Calu3 (cell line): ENCODE measurements around the gene RIMKLA. TPM values are rescaled to one million over a fixed set of nuclear protein-coding genes. Genes with fewer than 3 reads are reported as not detected.

ENCODE experiments used
- BruUV-seq: library from RNA; stranded (reverse); fragments of 400-500 nt; replicated peaks from 2 replicates; lab custom pipeline; 2021; lab: Mats Ljungman, UMichigan
- CTCF ChIA-PET: fragments of 300-600 bp; sonication (Branson Sonifier 250); formaldehyde crosslinking; loops from one replicate; lab custom pipeline; 2022; ENCODE audit warnings: antibody characterized with exemption; lab: Charles Lee
- DNase-seq: peaks from one replicate; pipeline ENCODE4 v3.0.0; 2022
- H3K27ac Mint-ChIP-seq: one replicate; pipeline ENCODE4 v1.8.0; 2022; ENCODE audit warnings: mixed read lengths; ENCODE audit not compliant: unreplicated experiment
- H3K27me3 Mint-ChIP-seq: one replicate; pipeline ENCODE4 v1.8.0; 2022; ENCODE audit warnings: mixed read lengths; ENCODE audit not compliant: unreplicated experiment
- H3K36me3 Mint-ChIP-seq: one replicate; pipeline ENCODE4 v1.8.0; 2022; ENCODE audit warnings: mild to moderate bottlenecking, moderate library complexity, mixed read lengths; ENCODE audit not compliant: insufficient read depth, unreplicated experiment
- H3K4me1 Mint-ChIP-seq: one replicate; pipeline ENCODE4 v1.8.0; 2022; ENCODE audit warnings: mild to moderate bottlenecking, low read depth, mixed read lengths; ENCODE audit not compliant: unreplicated experiment
- H3K4me3 Mint-ChIP-seq: one replicate; pipeline ENCODE4 v1.8.0; 2022; ENCODE audit warnings: mild to moderate bottlenecking, low read depth, moderate library complexity, mixed read lengths; ENCODE audit not compliant: unreplicated experiment
- H3K9me3 Mint-ChIP-seq: one replicate; pipeline ENCODE4 v1.8.0; 2022; ENCODE audit warnings: low read depth, mixed read lengths; ENCODE audit not compliant: unreplicated experiment
- CTCF ChIP-seq: fragments of 200-600 bp; IDR thresholded peaks from one replicate; pipeline ENCODE4 v1.8.0; 2022; ENCODE audit warnings: antibody characterized with exemption; ENCODE audit not compliant: unreplicated experiment
- intact Hi-C: fragments of 100-400 bp; cut with micrococcal nuclease; formaldehyde crosslinking; loops from one replicate; pipeline ENCODE4 v1.10.0; 2022; ENCODE audit not compliant: unreplicated experiment
- total RNA-seq: library from RNA; stranded (reverse); gene quantifications from 2 replicates; pipeline ENCODE4 v1.2.3, GENCODE V29; 2022

The RIMKLA gene
- total RNA-seq, 1 experiment from 2014 or later: 1.3 TPM

DNA sequence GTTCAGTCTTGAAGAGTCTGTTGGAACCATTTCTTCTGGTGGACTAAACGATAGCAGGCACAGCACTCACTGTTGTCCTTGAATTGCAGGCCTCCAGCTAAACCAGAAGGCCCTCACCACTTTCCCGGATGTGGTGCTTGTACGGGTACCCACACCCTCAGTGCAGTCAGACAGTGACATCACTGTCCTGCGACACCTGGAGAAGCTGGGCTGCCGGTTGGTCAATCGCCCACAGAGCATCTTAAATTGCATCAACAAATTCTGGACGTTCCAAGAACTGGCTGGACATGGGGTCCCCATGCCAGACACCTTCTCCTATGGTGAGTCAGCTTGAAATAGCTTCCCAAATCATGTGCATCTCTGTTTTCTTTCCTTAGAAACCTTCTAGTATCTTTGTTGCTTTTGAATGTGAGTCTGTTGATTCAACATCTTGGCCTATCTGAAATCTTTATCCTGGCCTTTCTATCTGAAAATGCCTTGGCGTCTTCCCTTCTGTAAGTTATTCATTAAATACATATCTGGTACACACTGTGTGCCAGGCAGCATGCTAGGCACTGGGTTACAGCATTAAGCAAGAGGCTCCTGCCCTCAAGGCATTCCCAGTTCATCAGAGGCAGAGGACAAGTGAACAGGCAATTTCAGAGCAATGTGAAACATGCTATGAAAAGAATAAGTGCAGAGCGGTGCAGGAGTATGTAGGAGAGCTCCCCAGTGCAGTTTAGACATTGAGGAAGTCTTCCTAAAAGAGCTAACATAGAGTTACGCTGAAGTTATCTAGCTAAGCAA is 18.9 kb downstream of the RIMKLA start:
- CTCF ChIA-PET: no interaction called here
- BruUV-seq: no TSS peak
- H3K4me3 Mint-ChIP-seq: no peak overlapping the region
- H3K9me3 Mint-ChIP-seq: no peaks in the 10 kb centered on the region
- DNase-seq: no peak
- intact Hi-C loops: no loop called here
- no peaks in the 10 kb centered on the region for H3K36me3 Mint-ChIP-seq
- no peaks in the 10 kb centered on the region for H3K4me1 Mint-ChIP-seq
- no peaks in the 10 kb centered on the region for H3K27me3 Mint-ChIP-seq
- TF ChIP-seq CTCF: no peak
- no peak overlapping the region for H3K27ac Mint-ChIP-seq

DNA sequence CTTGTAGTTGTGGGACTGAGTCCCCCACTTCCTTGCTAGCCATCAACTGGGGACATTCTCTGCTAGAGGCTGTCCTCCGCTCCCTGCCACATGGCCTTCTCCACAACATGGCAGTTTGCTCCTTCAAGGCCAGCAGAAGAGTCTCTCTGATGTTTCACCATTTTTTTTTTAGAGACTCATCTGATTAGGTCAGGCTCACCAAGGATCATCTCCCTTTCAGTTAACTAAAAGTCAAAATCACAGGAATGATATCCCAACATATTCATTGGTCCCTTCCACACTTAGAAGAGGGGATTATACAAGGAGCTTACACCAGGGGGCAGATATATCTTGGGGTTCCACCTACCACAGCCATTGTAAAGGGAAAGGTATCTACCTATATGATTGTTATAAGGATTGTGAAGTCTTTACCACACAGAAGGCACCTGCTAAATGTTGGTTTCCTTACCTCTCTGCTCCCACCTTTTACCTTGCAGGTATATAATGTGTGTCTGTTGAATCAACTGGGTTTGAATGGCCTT is 23.3 kb downstream of the RIMKLA start:
- no peak overlapping the region for H3K27ac Mint-ChIP-seq
- TF ChIP-seq CTCF: no peak
- CTCF ChIA-PET: no interaction called here
- H3K36me3 Mint-ChIP-seq: no peaks in the 10 kb centered on the region
- no peak overlapping the region for H3K4me3 Mint-ChIP-seq
- BruUV-seq: no TSS peak
- peaks cover 12% of the 10 kb centered on the region for H3K27me3 Mint-ChIP-seq
- H3K9me3 Mint-ChIP-seq: no peaks in the 10 kb centered on the region
- no peaks in the 10 kb centered on the region for H3K4me1 Mint-ChIP-seq
- DNase-seq: no peak
- intact Hi-C loops: no loop called here

DNA sequence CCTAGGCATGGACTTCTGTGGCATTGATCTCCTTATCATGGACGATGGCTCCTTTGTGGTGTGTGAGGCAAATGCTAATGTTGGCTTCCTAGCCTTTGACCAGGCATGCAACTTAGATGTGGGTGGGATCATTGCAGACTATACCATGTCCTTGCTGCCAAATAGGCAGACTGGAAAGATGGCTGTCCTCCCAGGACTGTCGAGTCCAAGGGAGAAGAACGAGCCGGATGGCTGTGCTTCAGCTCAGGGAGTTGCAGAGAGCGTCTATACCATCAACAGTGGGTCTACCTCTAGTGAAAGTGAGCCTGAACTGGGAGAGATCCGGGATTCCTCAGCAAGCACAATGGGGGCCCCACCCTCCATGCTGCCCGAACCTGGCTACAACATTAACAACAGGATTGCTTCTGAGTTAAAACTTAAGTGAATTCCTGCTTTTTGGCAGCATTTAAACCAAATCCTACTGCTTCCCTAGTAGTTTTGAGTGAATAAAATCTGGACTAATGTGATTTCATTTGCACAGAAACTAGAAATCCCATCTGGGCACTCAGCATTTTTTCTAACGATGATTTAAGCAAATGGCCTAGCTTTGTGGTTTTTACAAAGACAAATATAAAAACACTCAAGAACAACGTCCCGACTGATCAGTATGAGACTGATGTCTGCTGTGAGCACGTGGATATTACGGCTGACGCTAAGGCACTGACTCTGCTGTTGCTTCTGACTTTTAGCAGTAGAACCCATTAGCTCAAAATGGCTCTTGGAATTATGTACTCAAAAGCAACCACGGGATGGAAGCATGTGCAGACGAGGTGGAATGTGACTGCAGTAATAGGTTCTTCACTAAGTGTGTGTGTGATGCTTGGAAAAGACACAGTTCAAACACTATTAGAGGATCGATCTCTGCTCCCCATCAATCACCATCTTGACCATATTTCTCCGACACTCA is 34.2 kb downstream of the RIMKLA start:
- BruUV-seq: no TSS peak
- no peak for DNase-seq
- intact Hi-C loops: no loop called here
- H3K36me3 Mint-ChIP-seq: no peaks in the 10 kb centered on the region
- CTCF ChIA-PET: no interaction called here
- no peak overlapping the region for H3K4me3 Mint-ChIP-seq
- no peak overlapping the region for H3K27ac Mint-ChIP-seq
- TF ChIP-seq CTCF: no peak
- H3K4me1 Mint-ChIP-seq: no peaks in the 10 kb centered on the region
- H3K27me3 Mint-ChIP-seq: peaks cover 32% of the 10 kb centered on the region
- no peaks in the 10 kb centered on the region for H3K9me3 Mint-ChIP-seq

- CTCF ChIA-PET: no interaction called here
- no peak for DNase-seq
- H3K27ac Mint-ChIP-seq: no peak overlapping the region
- no peak overlapping the region for H3K4me3 Mint-ChIP-seq
- no peaks in the 10 kb centered on the region for H3K9me3 Mint-ChIP-seq
- TF ChIP-seq CTCF: no peak
- no peaks in the 10 kb centered on the region for H3K4me1 Mint-ChIP-seq
- H3K36me3 Mint-ChIP-seq: no peaks in the 10 kb centered on the region
- BruUV-seq: no TSS peak
- peaks cover 40% of the 10 kb centered on the region for H3K27me3 Mint-ChIP-seq
- intact Hi-C loops: no loop called here
Measured at GRCh38 chr1:42417166-42417565, 36.6 kb downstream of the RIMKLA start.
